Measurements from ENCODE around the gene SHTN1.

Gene SHTN1

GRCh38 chr10:116831790-116832189, 173.2 kb downstream of the SHTN1 start:
- DNase-seq: no peak
